ENCODE data around the gene NRP2.

The NRP2 gene

GRCh38 chr2:205659922-205660321 lies 22.4 kb upstream of the NRP2 start:
- DNase-seq = no peak

- no peak for DNase-seq
These were observed 21.7 kb upstream of the NRP2 start for GRCh38 chr2:205660521-205661124.

GRCh38 chr2:205661281-205661680 lies 21.0 kb upstream of the NRP2 start:
- no peak for DNase-seq

- no peak for DNase-seq
These were observed 19.9 kb upstream of the NRP2 start for GRCh38 chr2:205662206-205662965.

- no peak for DNase-seq
These were observed 16.5 kb upstream of the NRP2 start for GRCh38 chr2:205665791-205666190.

- no peak for DNase-seq
These were observed 12.0 kb upstream of the NRP2 start for GRCh38 chr2:205670292-205670691.

- DNase-seq = no peak
These were observed 9.0 kb upstream of the NRP2 start for GRCh38 chr2:205673312-205673711.

- DNase-seq = no peak
These were observed 6.3 kb upstream of the NRP2 start for GRCh38 chr2:205675861-205676516.

- DNase-seq = no peak
These were observed 3.7 kb upstream of the NRP2 start for GRCh38 chr2:205678541-205679142.

- no peak for DNase-seq
These were observed 2.8 kb upstream of the NRP2 start for GRCh38 chr2:205679410-205680009.

GRCh38 chr2:205680067-205680466 lies 2.2 kb upstream of the NRP2 start:
- no peak for DNase-seq

GRCh38 chr2:205680903-205681302 lies 1.4 kb upstream of the NRP2 start:
- no peak for DNase-seq

- DNase-seq = no peak
These were observed 681 bp upstream of the NRP2 start for GRCh38 chr2:205681401-205682238.

- DNase-seq = no peak
These were observed 735 bp downstream of the NRP2 start for GRCh38 chr2:205682971-205683501.

- DNase-seq = no peak
These were observed 1.4 kb downstream of the NRP2 start for GRCh38 chr2:205683502-205684367.

- no peak for DNase-seq
These were observed 2.6 kb downstream of the NRP2 start for GRCh38 chr2:205684871-205685313.

- no peak for DNase-seq
These were observed 3.2 kb downstream of the NRP2 start for GRCh38 chr2:205685314-205686055.

- no peak for DNase-seq
These were observed 3.9 kb downstream of the NRP2 start for GRCh38 chr2:205686056-205686782.
